Ovary (tissue), 1 donor: ENCODE measurements around the gene NPM1.

Experiments used
- EP300 ChIP-seq: sonication (generic); formaldehyde crosslinking; IDR thresholded peaks from one replicate; pipeline ENCODE4 v1.6.1; 2017; ENCODE audit warnings: antibody characterized with exemption
- POLR2A ChIP-seq: fragments of 450-650 bp; IDR thresholded peaks from one replicate; pipeline ENCODE4 v1.6.1; 2017; ENCODE audit warnings: antibody characterized with exemption, mild to moderate bottlenecking, moderate library complexity

- TF ChIP-seq POLR2A: no peak
- TF ChIP-seq EP300: no peak
Measured at GRCh38 chr5:171437286-171437821, 49.7 kb downstream of the NPM1 start.
